ENCODE results near the gene PIK3R1.
A peak's percentile ranks its signal among the peaks of the same experiment; 100 is the strongest.

Gene PIK3R1

DNA sequence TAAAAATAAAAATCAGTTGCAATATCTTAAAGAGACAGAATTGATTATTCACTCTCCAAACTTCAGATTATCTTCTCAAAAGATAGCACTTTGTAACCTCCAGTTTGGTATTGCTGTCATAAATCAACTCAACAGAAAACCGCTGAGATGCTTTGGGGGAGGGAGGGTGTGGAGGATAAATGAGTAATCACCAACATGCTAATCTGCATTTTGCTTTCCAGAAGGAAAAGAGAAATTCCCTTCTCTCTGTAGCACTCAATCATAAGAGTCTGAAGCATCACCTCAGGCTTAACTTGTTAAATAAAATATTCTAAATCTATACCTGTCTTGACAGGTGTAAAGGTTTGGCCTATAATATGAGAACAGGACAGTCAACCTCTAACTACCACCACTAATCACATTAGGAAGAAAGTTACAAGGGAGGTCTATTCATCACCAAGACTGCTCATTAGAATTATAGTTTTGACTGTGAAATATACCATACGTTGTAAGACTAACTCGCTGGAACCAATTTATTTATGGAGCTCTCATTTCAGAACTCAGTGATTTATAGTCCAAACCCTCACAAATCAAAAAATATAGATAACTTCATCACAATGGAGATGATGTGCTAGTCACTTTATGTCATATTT lies 89.0 kb downstream of the PIK3R1 start:
- DNase-seq (ENCODE audit: low spot score): no peak
- no peak for TF ChIP-seq CTCF (IDR thresholded peaks at IDR 0.05; ENCODE audit: extremely low read depth, missing control alignments)

- TF ChIP-seq CTCF (IDR thresholded peaks at IDR 0.05; ENCODE audit: extremely low read depth, missing control alignments): no peak
- no peak for DNase-seq (ENCODE audit: low spot score)
Measured at GRCh38 chr5:68305223-68305870, 89.8 kb downstream of the PIK3R1 start.

DNA sequence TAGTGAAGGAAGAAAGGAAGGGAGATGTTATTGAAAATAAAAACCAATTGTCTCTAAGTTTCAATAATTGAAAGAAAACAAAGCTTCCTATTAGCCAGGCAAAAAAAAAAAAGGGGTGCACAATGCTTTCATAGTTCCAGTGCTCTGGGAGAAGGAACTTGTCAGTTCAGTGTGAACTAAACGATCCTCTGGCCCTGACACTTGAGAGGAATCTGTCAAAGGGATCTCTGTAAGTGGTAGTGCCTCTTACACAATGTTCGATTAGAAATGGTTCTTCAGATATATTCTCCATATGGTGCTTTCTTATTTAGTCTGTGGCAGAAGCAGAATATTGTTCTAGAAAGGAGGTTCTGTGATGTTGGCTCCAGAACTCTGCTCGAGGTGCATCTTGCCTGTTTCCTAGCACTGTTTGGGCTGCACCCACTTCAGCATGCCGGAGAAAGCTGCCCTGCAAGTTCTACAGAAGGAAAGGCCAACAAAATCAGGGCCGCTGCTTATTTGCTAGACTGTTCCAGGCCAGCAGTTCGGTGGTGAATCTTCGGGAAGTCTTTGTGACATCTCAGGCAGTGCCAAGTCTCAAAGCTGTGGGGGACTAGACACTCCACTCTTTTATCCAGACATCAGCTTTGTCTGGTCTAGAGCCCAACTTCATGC lies 90.9 kb downstream of the PIK3R1 start:
- DNase-seq (ENCODE audit: low spot score): no peak
- no peak for TF ChIP-seq CTCF (IDR thresholded peaks at IDR 0.05; ENCODE audit: extremely low read depth, missing control alignments)

GRCh38 chr5:68313336-68313735 lies 97.8 kb downstream of the PIK3R1 start:
- no peak for TF ChIP-seq CTCF (IDR thresholded peaks at IDR 0.05; ENCODE audit: extremely low read depth, missing control alignments)
- no peak for DNase-seq (ENCODE audit: low spot score)

- no peak for DNase-seq (ENCODE audit: low spot score)
- TF ChIP-seq CTCF (IDR thresholded peaks at IDR 0.05; ENCODE audit: extremely low read depth, missing control alignments): no peak
Measured at GRCh38 chr5:68314465-68314864, 98.9 kb downstream of the PIK3R1 start.

DNA sequence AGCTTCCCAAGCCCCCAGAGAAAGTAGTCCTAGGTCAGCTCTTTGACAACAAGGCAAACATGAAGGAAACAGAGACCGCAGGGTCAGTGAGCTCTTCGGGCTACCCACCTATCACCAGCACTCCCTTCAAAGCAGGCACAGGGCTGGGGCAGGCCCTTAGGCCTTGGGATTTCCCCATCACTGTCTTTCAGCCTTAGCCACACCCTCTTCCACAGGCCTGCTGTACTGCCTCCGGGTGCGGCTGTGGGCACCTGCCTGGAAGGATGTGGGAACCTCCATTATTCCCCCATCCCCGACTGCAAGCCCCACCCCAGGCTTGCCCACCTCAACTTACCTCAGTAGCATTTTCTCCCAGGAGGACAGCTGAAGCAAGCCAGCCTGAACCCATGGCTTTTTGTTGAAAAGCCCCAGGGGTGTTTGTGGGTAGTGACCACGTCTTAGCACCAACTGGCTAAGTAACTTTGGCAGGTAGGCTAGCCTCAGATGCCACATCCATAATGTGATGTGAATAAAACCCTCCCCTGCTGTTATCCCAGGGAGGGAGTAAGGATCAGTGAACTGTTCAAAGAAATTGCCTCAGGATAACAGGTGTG lies 100.2 kb downstream of the PIK3R1 start:
- peak; percentile 85 for DNase-seq (ENCODE audit: low spot score)
- TF ChIP-seq CTCF (IDR thresholded peaks at IDR 0.05; ENCODE audit: extremely low read depth, missing control alignments): no peak

DNA sequence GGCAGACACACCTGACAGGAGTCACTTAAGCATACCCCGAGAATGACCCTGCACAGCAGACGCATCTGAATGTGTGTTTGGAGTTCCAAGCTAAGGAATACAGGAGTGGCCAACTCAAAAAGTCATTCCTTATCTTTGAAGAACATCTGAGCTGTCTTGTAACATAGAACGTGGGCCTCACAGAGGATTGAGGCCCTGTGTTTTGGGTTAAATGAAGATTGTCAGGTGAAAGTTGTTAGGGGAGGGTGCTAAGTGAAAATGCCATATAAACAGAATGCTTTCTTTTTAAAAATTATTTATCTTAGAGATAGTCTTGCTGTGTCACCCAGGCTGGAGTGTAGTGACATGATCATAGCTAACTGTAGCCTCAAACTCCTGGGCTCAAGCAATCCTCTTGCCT lies 100.9 kb downstream of the PIK3R1 start:
- DNase-seq (ENCODE audit: low spot score): no peak
- TF ChIP-seq CTCF (IDR thresholded peaks at IDR 0.05; ENCODE audit: extremely low read depth, missing control alignments): no peak

Measured in GM20000 (cell line).